ENCODE results near the gene PNMA8C.

PNMA8C gene

GRCh38 chr19:46428239-46429135, at the start of gene PNMA8C:
Gene PNMA8C, minus strand, starts transcription at chr19:46428936. Its CDS starts 577 bp downstream, at chr19:46428359.
- no peak for DNase-seq (ENCODE audit: low read depth)

GRCh38 chr19:46475986-46476385, 47.2 kb upstream of the PNMA8C start:
- no peak for DNase-seq (ENCODE audit: low read depth)

- DNase-seq (ENCODE audit: low read depth), result no peak
Observed at GRCh38 chr19:46474211-46474610, 45.5 kb upstream of the PNMA8C start.

DNA sequence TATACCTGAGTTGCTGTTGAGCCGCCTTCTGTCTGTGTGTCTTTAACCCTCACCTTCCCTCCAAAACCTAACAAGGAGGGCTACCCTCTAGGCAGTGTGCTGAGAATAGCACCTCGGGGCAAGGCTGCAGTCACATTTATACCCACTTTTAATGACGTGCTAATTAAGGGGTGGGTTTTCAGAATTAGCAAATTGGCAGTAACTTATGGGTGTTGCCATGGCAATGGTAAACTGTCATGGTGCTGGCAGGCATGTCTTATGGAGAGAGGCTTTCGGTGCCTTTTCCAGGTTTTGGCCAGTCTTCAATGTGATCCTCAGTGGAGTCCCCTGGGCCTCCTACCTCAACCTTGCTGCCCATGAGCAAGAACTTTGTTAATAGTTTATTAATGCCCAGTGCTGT, 43.9 kb upstream of the PNMA8C start:
- no peak for DNase-seq (ENCODE audit: low read depth)

DNA sequence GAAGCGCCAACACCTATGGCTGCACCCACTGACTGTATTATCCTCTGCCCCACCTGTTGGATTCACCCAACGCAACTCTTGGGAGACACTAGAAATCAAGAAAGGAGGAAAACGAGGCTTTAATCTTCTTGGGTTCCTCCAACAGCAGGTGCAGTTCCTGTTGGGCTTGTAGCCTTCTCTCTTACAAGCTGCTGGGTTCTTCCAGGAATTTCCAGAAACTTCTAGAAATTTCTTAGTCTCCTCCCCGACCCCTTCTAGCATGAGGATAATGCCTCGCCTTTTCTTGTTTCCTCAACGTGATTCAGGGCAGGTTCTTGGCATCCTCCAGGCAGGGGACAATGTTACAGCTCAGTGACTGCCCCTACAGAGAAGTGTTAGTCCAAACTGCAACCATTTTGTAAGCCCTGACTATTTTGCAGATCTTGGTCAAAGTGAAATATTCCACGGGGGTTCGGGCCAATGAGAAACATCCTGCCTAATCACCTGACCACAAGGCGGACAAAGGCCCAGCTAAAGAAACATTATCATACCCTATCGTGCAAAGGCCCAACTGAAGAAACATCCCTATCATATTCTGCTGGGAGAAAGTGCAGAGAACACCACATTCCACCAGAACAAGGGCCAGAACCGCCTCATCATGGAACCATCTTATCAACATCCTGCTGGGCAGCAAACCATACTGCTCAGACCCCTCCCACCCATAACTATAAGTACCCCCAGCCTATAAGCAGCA, 43.2 kb upstream of the PNMA8C start:
- no peak for DNase-seq (ENCODE audit: low read depth)

DNA sequence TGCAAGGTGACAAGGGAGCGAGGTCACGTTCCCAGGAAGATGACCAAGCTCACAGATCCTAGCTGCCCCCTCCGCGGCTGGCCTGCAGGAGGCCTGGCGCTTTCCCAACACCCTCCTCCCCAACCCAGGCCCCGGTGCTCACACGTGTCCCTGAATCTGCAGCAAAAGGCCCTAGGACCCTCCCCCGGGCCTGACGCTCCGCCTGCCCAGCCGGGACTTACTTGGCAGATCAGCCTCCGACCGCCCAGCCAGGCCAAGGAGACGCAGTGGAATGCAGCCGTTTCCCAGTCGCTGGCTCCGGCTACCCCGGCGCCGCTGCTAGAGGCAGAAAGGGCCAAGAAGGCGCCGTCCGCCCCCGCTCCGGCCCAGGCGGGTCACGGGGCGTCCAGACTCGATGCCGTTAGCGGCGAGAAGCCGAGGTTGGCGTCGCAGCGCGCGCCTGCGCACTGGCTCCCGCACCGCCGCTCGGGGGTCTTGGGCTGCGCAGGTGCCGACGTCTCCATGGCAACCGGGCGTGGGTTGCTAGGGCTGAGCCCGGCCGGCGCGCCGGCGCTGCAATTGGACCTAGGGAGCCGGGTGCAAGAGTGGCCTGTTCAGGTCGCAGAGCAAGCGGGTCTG, 42.5 kb upstream of the PNMA8C start, which contains the start of gene PNMA8A:
Gene PNMA8A (minus strand): TSS at position 448 of the 618 bp plus-strand sequence. CDS start 528 bp downstream, outside the sequence.
- DNase-seq (ENCODE audit: low read depth), result no peak

GRCh38 chr19:46470376-46470775, 41.6 kb upstream of the PNMA8C start:
- DNase-seq (ENCODE audit: low read depth), result no peak

DNA sequence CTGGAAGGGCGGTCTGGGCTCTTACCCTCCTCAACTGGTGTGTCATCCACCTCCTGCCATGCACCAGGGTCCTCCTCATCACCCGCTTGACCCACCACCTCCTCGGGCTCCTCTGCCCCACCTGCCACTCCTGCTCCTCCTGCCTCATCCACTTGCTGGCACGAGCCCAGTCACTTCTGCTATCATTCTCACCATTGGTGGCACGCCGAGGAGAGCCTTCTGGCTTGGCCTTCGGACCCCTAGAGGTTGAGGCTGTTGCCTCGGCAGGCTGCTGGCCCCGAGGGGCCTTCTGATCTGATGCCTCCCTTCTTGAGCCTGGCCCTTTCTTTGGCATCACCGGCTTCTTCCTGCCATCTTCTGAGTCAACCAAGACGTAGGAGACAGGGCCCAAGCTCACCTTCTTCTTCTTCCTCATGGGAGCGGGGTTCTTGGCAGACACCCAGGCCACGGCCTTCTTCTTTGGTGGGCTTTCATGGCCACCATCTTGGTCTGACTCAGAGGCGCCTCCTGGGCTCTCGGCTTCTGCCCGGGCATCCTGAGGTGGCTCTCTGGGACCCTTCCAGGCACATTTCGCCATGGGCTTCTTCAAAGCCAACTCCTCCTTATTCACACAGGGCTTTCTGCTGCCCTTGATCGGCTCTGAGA, 40.9 kb upstream of the PNMA8C start:
- DNase-seq (ENCODE audit: low read depth), result no peak

DNA sequence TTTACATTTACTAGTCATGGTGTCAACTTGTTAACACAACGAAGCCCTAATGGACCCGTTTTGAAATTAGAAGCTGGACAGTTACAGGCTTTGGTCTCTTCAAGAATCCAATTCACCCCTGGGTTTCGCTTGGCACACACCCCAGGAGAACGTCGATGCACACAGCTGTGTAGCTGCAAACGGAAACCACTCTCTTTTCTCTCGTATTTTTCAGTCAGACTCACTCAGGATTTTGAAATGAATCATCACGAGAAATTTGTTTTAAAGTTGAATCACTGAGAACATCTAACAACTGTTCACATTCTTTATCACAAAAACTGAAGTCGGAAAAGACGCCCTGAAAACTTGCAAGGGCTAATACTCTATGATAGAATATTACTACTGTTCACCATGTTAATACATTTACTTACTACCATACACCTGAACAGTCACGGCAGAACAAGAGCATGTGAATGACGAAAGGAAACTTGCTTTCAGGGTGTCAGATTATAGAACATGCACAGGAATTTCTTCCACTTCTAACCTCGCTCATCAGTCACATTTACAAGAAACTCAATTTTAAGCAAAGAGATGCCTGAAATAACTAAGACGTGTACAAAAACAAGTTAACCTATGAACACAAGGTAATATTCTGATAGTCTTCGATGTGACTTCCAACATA, 37.9 kb upstream of the PNMA8C start:
- DNase-seq (ENCODE audit: low read depth), result no peak

GRCh38 chr19:46463516-46463915, 34.8 kb upstream of the PNMA8C start:
- no peak for DNase-seq (ENCODE audit: low read depth)

DNA sequence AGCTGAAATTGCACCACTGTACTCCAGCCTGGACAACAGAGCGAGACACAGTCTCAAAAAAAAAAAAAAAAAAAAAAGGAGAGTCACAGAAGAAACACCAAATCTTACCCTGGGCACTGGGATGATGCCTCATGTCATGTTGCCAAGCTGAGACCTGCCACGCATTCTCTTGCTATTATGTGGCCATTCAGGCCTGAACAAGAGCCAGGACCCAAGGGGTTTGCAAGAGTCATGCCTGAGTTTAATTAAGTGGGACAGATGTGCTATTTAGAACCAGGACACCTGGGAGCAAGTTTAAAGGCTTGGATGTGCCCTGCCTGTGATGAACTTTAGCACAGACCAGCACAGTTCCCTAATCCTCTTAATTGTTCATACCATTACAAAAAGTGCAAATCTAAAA, 32.8 kb upstream of the PNMA8C start:
- DNase-seq (ENCODE audit: low read depth), result no peak

GRCh38 chr19:46460981-46461380, 32.2 kb upstream of the PNMA8C start:
- DNase-seq (ENCODE audit: low read depth), result no peak

DNA sequence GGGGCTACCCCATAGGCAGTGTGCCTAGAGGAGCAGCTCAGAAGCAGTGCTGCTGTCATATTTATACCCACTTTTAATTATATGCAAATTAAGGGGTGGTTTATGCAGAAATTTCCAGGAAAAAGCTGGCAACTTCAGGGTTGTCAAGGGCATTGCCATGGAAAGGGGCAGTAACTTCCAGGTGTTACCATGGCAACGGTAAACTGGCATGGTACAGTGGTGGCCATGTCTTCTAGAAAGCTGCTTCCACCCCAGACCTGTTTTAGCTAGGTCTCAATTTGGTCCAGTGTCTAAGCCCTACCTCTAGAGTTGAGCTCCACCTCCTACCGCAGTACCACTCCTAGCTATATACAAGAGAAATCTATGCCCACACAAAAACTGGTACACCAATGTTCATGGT, 31.3 kb upstream of the PNMA8C start:
- DNase-seq (ENCODE audit: low read depth), result no peak

DNA sequence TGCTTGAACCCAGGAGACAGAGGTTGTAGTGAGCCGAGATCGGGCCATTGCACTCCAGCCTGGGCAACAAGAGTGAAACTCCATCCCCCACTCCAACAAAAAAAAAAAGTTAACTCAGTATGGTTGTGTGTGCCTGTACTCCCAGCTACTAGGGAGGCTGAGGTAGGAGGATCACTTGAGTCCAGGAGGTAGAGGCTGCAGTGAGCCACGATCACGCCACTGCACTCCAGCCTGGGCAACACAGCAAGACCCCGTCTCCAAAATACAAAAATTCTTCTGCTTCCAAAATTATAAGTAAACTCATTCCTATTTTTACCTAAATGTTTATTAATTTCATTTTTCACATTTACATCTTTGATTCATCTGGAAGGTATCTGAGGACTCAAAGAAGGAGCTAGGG, 28.2 kb upstream of the PNMA8C start:
- no peak for DNase-seq (ENCODE audit: low read depth)

DNA sequence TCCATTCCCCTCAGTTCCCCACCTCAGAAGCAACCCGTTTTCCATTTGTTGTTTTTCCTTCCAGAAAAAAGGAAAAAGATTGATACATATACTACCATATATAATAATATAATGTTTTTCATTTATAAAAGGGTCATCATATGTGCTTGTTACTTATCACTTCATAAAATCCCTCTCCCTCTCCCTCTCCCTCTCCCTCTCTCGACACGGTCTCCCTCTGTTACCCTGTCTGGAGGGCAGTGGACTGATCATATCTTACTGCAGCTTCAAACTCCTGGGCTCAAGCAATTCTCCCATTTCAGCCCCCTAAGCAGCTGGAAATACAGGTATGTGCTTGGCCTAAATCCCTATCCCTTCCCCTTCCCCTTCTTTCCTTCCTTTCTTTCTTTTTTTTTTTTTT, 25.5 kb upstream of the PNMA8C start:
- DNase-seq (ENCODE audit: low read depth), result no peak

DNA sequence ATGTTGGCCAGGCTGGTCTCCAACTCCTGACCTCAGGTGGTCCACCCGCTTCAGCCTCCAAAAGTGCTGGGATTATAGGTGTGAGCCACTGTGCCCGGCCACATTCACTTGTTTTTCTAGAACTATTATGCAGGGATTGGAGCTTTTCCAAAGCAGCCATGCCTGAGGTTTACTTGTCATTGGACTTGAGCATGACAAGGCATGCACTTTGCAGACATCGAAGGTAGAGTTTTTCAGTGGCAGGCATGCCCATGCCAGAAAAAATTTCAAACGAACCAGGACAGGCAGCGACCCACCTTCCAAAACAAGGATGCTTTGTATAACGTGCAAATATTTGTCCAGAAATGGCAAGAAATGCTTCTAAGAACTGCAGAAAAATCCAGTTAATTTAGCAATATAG, 24.9 kb upstream of the PNMA8C start:
- DNase-seq (ENCODE audit: low read depth), result no peak

GRCh38 chr19:46452186-46452585, 23.4 kb upstream of the PNMA8C start:
- DNase-seq (ENCODE audit: low read depth), result no peak

DNA sequence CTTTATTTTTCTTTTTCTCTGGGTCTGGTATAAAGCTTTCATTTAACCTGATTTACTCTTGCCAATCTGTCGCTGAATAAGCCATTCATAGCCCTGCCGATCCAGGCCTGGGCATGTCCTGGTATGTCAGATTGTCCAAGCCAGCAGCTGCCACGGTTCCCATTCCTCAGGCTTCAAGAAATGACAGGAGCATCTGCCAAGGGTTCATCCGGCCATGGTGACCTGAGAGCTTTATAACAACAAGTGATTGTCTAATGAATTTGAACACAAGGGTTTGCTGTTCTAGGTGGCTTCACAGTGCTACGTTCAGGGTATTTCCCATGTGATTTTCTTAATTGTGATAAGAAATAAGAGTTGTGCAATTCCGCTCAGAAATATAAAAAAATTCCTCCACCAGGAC, 22.6 kb upstream of the PNMA8C start:
- no peak for DNase-seq (ENCODE audit: low read depth)

DNA sequence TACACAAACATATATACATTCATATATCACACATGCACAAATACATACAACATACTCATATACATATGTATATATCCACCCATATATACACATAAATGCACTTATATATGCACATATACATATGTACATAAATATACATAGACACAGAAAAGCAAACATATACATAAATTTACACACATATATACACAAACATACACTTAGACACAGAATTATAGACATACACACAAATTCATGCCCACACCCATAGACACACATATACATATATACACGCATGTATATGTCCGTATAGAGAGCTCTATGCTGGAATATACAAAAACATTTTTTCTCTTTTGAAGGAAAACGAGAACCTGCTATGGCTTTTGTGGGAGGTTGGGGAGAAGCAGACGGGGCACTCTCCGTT, 22.0 kb upstream of the PNMA8C start:
- no peak for DNase-seq (ENCODE audit: low read depth)

DNA sequence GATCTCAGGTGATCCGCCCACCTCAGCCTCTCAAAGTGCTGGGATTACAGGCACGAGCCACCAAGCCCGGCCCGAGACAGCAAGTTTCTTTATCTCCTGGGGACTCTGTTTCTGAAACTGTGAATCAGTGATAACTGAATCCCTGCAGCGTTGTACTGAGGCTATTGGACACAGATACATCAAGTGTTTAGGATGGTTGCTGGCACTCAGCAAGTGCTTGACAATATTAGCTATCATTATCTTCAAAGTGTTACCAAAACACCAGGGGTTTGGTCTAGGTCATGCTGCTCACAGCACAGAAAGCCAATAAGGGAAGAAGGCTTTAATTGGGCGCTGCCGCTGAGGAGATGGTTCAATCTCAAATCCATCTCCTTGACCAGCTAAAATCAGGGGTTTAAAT, 20.5 kb upstream of the PNMA8C start:
- no peak for DNase-seq (ENCODE audit: low read depth)

DNA sequence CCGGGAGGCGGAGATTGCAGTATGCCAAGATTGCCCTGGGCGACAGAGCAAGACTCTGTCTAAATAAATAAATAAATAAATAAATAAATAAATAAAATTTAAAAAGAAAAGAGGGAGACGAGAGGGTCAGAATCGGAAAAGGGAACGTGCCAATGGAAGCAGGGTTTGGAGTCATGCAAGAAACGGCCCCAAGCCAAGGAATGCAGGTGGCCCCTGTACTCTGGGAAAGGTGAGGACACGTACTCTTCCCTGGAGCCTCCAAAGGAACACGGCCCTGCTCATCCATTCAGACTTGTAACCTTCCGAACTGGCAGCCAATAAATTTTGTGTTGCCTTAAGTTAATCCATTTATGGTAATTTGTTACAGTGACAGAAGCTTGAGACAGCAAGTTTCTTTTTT, 19.9 kb upstream of the PNMA8C start:
- DNase-seq (ENCODE audit: low read depth), result no peak

- no peak for DNase-seq (ENCODE audit: low read depth)
Observed at GRCh38 chr19:46447824-46448223, 19.1 kb upstream of the PNMA8C start.

Data from stimulated activated CD8-positive, alpha-beta memory T cell treated with anti-CD3 and anti-CD28 coated beads, Interleukin-15, amount 100 ng/mL, for 24 hours (primary cell).